HG02943 (cell line): Measurements from ENCODE around the gene SPRR2A.
"Not testable (repeated sequence)": the region's sequence is repeated elsewhere in the genome, so short reads cannot be mapped to it uniquely, and the experiment has no call there.

Source experiments
- ATAC-seq: cut with Tn5 transposase; IDR thresholded peaks from one replicate; pipeline ENCODE4 v1.9.1; 2021; ENCODE audit warnings: mild to moderate bottlenecking, low read depth, moderate library complexity; ENCODE audit not compliant: unreplicated experiment

The SPRR2A gene

DNA sequence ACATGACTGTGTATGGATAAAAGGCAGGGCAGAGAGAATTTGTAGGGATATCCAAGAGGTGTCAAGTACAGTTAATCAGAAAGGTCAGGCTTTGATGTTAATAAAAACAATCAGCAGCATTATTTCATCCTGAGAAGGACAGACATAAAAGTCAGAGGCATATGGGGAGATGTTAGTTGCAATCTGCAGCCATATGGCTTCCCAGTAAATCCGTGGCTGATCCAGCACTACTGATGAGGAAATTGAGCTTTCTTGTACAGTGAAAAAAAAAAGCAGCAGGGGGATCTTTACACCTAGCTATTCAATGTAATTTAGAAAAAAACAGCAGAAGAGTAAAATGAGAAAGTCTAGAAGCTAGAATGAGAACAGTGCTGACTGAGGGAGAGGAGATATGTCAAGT is 28.5 kb downstream of the SPRR2A start:
- ATAC-seq, result no peak

DNA sequence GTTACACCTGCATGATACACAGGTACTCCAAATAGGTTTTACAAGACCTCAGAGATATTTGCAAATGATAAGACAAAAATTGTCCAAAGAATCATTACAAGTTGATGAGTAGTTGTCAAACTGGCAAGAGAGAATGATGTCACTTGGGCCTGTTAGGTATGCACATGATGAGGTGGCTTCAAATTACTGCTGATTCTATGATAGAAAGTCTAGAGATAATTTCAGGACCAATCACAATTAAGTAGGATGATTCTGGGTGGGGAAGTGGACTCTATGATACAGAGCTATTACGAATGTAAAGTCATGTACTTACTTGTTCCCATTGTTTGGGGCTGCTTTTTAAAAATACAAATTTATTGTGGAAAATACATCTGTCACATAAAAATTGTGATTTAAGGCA is 31.5 kb downstream of the SPRR2A start:
- ATAC-seq, result no peak

DNA sequence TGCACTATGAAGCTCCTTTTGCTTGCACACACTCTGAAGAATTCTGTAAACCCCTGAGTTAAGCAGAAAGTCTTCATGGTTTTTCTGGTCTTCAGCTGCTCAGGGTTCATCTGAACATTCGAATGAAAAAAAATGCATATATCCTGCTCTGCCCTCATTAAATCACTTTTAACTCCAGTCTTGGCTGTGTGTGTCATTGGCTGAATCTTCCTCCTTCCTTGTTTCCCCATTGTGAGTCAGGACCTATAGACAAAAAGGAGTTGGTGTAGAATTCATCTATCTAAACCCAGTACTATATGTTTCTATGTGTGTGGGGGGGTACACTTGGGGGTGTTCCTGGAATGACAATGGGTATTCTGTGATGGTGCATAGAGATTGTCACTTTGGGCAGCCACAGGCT is 32.9 kb downstream of the SPRR2A start:
- no peak for ATAC-seq

DNA sequence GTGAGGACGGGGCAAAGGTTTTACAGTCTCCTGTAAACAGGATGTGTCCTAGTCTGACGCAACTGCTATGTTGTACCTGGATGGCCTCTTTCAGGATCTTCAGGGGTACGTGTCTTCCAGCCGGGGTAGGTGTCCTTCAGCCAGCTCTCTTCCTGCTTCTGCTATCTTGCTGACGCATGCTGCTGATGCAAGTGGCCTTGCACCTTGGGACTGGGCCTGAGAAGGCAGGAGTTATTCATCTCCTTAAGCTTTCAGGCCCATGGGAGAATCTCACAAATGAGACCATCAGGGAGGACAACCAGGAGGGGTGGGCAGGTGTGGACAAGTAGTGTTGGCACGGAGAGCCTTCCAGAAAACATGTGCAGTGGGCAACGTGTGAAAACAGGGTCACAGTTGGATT is 34.2 kb downstream of the SPRR2A start:
- ATAC-seq, result no peak

DNA sequence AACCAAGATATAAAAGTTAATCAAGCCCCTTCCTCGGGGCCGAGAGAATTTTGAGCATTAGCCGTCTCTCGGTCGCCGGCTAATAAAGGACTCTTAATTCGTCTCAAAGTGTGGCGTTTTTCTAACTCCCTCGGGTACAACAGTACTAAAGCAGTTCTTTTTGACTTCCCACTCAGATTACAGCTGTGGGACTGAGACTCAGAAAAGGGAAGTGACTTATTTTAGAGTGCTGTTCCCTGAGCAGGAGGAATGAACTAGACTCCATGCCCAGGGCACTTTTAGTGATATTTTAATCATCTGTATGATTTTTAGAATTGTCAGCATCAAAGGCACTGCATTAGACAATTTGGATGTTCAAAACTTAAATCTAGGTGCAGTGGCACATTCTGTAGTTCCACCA is 35.0 kb downstream of the SPRR2A start:
- ATAC-seq, result not testable (repeated sequence)

DNA sequence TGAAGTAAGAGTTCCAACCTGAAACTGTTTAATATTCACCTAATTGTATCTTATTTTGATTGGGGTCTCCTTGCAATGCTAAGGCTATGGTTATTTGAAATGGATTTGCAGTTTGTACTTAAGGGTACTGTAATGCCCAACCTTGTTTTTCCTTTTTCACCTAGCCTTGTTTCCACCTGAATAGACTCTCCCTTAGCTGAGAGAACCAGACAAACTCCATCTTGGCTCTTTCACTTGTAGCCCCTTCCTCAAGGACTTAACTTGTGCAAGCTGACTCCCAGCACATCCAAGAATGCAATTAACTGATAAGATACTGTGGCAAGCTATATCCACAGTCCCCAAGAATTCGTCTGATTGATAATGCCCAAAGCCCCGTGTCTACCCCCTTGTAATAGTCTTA is 35.5 kb downstream of the SPRR2A start:
- not testable (repeated sequence) for ATAC-seq

DNA sequence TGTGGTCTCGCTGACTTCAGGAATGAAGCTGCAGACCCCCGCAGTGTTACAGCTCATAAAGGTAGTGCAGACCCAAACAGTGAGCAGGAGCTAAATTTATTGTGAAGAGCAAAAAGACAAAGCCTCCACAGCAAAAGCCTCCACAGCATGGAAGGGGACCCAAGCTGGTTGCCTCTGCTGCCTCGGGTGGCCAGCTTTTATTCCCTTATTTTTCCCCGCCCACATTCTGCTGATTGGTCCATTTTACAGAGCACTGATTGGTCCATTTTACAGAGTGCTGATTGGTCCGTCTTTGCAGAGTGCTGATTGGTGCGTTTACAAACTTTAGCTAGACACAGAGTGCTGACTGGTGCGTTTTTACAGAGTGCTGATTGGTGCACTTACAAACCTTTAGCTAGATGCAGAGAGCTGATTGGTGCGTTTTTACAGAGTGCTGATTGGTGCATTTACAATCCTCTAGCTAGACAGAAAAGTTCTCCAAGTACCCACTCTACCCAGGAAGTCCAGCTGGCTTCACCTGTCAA is 46.0 kb downstream of the SPRR2A start:
- ATAC-seq, result not testable (repeated sequence)
